HG03432 (cell line): ENCODE measurements around the gene GRIK1.

Experiments used
- ATAC-seq: cut with Tn5 transposase; IDR thresholded peaks from one replicate; pipeline ENCODE4 v1.9.1; 2021; ENCODE audit warnings: mild to moderate bottlenecking, moderate library complexity; ENCODE audit not compliant: unreplicated experiment

Gene GRIK1

GRCh38 chr21:29788752-29789151 is 151.0 kb downstream of the GRIK1 start:
- ATAC-seq = no peak

GRCh38 chr21:29787361-29787909 is 152.4 kb downstream of the GRIK1 start:
- no peak for ATAC-seq

GRCh38 chr21:29786496-29787360 is 153.1 kb downstream of the GRIK1 start:
- no peak for ATAC-seq

- ATAC-seq = no peak
Observed at GRCh38 chr21:29777160-29777559, 162.6 kb downstream of the GRIK1 start.

GRCh38 chr21:29775462-29775861 is 164.3 kb downstream of the GRIK1 start:
- ATAC-seq = no peak

GRCh38 chr21:29771491-29772066 is 168.2 kb downstream of the GRIK1 start:
- no peak for ATAC-seq

- ATAC-seq = no peak
Observed at GRCh38 chr21:29763674-29764073, 176.1 kb downstream of the GRIK1 start.

GRCh38 chr21:29762570-29763082 is 177.2 kb downstream of the GRIK1 start:
- ATAC-seq = no peak

GRCh38 chr21:29753216-29753615 is 186.6 kb downstream of the GRIK1 start:
- ATAC-seq = no peak

- no peak for ATAC-seq
Observed at GRCh38 chr21:29751473-29752185, 188.2 kb downstream of the GRIK1 start.

- ATAC-seq = no peak
Observed at GRCh38 chr21:29749957-29750356, 189.8 kb downstream of the GRIK1 start.

GRCh38 chr21:29749223-29749622 is 190.6 kb downstream of the GRIK1 start:
- ATAC-seq = no peak

- no peak for ATAC-seq
Observed at GRCh38 chr21:29748391-29749167, 191.2 kb downstream of the GRIK1 start.

- no peak for ATAC-seq
Observed at GRCh38 chr21:29741761-29742160, 198.0 kb downstream of the GRIK1 start.

GRCh38 chr21:29739176-29739575 is 200.6 kb downstream of the GRIK1 start:
- ATAC-seq = no peak

GRCh38 chr21:29738730-29739129 is 201.1 kb downstream of the GRIK1 start:
- no peak for ATAC-seq

- no peak for ATAC-seq
Observed at GRCh38 chr21:29737186-29737585, 202.6 kb downstream of the GRIK1 start.

GRCh38 chr21:29730281-29730680 is 209.5 kb downstream of the GRIK1 start:
- no peak for ATAC-seq

- no peak for ATAC-seq
Observed at GRCh38 chr21:29726044-29726443, 213.8 kb downstream of the GRIK1 start.

- ATAC-seq = no peak
Observed at GRCh38 chr21:29725025-29725736, 214.6 kb downstream of the GRIK1 start.
